ENCODE results near the gene EEPD1.

Gene EEPD1

DNA sequence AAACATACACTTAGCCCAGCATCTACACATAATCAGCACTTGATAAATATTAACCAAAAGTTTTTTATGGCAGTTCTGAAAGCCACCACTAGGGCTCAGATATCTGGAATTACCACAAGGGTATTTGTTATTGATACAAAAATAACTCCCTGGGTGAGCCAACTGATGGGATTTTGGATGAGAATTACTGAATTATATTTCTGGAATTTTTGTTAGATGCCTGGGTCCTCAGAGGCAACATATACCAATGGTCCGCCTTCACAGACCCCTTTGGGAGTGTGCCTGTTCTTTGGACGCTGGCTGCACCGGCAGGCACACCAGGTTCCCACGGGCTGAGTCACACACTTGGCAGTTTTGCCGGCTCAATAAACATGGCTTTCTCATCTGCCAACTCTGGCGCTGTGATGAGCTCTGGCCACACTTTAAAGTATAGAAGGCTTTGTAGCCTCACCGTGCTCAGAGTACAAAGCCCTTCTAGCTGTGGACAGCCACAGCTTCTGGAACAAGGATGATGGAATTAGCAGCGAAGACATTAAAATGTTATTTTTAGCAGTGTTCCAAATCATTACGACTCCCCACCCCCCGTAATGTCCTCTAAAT, 24.5 kb upstream of the EEPD1 start:
- no peak overlapping the region for H3K27ac ChIP-seq (ENCODE audit: low read length)
- no peaks in the 10 kb centered on the region for H3K36me3 ChIP-seq (ENCODE audit: insufficient read depth, low read length)
- no peak overlapping the region for H3K4me2 ChIP-seq (ENCODE audit: insufficient read depth, low read length)
- H3K27me3 ChIP-seq (ENCODE audit: insufficient read depth, low read length, poor library complexity) = no peaks in the 10 kb centered on the region
- H3K9ac ChIP-seq (ENCODE audit: low read depth, low read length) = no peak overlapping the region
- no peaks in the 10 kb centered on the region for H3K4me1 ChIP-seq (ENCODE audit: insufficient read depth, low read length)
- H4K20me1 ChIP-seq (ENCODE audit: insufficient read depth, low read length) = no peaks in the 10 kb centered on the region
- H3K9me3 ChIP-seq (ENCODE audit: insufficient read depth, low read length, severe bottlenecking) = no peaks in the 10 kb centered on the region
- TF ChIP-seq, protein P1, sequence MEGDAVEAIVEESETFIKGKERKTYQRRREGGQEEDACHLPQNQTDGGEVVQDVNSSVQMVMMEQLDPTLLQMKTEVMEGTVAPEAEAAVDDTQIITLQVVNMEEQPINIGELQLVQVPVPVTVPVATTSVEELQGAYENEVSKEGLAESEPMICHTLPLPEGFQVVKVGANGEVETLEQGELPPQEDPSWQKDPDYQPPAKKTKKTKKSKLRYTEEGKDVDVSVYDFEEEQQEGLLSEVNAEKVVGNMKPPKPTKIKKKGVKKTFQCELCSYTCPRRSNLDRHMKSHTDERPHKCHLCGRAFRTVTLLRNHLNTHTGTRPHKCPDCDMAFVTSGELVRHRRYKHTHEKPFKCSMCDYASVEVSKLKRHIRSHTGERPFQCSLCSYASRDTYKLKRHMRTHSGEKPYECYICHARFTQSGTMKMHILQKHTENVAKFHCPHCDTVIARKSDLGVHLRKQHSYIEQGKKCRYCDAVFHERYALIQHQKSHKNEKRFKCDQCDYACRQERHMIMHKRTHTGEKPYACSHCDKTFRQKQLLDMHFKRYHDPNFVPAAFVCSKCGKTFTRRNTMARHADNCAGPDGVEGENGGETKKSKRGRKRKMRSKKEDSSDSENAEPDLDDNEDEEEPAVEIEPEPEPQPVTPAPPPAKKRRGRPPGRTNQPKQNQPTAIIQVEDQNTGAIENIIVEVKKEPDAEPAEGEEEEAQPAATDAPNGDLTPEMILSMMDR (IDR thresholded peaks at IDR 0.05; ENCODE audit: borderline replicate concordance, extremely low read depth, low read length, poor library complexity, severe bottlenecking) = peak; percentile 54
- TF ChIP-seq EZH2 (IDR thresholded peaks at IDR 0.05; ENCODE audit: borderline replicate concordance, low read depth, low read length, severe bottlenecking) = no peak
- no peak for ATAC-seq (ENCODE audit: insufficient read depth, low read depth)
- H2AFZ ChIP-seq (ENCODE audit: low read depth, low read length) = no peak overlapping the region
- no peaks in the 10 kb centered on the region for H3K79me2 ChIP-seq (ENCODE audit: insufficient read depth, low read length)
- no peak overlapping the region for H3K4me3 ChIP-seq (ENCODE audit: low read depth in 1 of 2, low read length in 2 of 2)
- no peak for DNase-seq

DNA sequence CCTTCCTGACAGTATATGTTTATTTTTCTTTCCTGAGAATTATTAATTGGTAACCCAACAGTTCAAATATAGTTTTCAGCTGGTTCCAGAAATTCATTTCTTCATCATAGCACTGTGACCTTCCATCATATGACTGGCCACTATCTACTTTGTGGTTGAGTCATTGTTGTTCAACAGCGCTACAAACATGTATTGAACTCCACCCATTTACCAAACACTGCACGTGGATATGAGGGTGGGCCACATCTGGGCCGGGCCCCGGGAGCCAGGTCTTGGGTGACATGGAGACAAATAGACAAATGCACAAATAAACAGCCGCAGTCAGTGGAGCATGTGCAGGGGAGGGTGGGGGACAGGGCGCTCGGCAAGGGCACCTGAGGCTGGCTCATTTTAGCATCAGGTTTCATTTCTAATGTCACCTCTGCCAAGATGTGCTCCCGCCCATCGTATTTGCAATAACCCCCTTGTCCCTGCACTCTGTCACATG, 24.0 kb upstream of the EEPD1 start:
- no peak overlapping the region for H2AFZ ChIP-seq (ENCODE audit: low read depth, low read length)
- H3K36me3 ChIP-seq (ENCODE audit: insufficient read depth, low read length) = no peaks in the 10 kb centered on the region
- no peak overlapping the region for H3K9ac ChIP-seq (ENCODE audit: low read depth, low read length)
- no peak overlapping the region for H3K4me2 ChIP-seq (ENCODE audit: insufficient read depth, low read length)
- H3K27ac ChIP-seq (ENCODE audit: low read length) = no peak overlapping the region
- ATAC-seq (ENCODE audit: insufficient read depth, low read depth) (no peak), DNase-seq (no peak)
- no peaks in the 10 kb centered on the region for H4K20me1 ChIP-seq (ENCODE audit: insufficient read depth, low read length)
- TF ChIP-seq, protein P1 (IDR thresholded peaks at IDR 0.05; ENCODE audit: borderline replicate concordance, extremely low read depth, low read length, poor library complexity, severe bottlenecking) = no peak
- no peak for TF ChIP-seq EZH2 (IDR thresholded peaks at IDR 0.05; ENCODE audit: borderline replicate concordance, low read depth, low read length, severe bottlenecking)
- no peak overlapping the region for H3K4me3 ChIP-seq (ENCODE audit: low read depth in 1 of 2, low read length in 2 of 2)
- no peaks in the 10 kb centered on the region for H3K27me3 ChIP-seq (ENCODE audit: insufficient read depth, low read length, poor library complexity)
- H3K4me1 ChIP-seq (ENCODE audit: insufficient read depth, low read length) = no peaks in the 10 kb centered on the region
- H3K79me2 ChIP-seq (ENCODE audit: insufficient read depth, low read length) = no peaks in the 10 kb centered on the region
- H3K9me3 ChIP-seq (ENCODE audit: insufficient read depth, low read length, severe bottlenecking) = no peaks in the 10 kb centered on the region

DNA sequence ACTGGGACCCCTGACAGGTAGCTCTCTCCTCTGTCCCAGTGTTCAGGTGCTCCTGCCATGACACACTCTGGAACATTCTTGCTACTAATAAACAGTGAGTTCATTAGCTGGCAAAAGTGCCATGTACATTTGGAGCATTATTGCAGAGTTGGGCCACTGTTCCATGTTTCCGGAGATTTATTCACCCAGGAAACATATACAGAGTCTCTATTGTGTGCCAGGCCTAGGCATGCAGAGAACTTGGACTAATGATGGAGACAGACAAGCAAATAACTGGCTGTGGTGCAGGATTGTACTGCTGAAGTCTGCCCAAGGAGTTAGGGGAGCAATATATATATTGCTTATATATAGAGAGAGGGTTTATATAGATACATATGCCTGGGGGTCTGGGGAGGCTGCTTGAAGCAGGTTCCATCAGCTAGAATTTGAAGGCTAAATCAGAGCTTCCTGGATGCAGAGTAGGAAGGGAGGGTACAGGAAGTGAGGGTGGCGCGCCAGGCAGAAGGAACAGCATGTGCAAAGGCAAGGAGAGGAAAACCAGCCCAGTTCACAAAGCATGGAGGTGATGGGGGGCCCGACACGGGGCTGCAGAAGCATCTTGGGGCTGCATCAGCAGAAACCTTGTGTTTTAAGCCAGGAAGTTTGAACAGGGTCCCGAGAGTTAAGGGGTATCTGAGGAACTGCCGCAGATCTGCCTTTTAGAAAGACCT, 22.7 kb upstream of the EEPD1 start:
- no peaks in the 10 kb centered on the region for H3K27me3 ChIP-seq (ENCODE audit: insufficient read depth, low read length, poor library complexity)
- ATAC-seq (ENCODE audit: insufficient read depth, low read depth) (no peak), DNase-seq (no peak)
- no peaks in the 10 kb centered on the region for H3K9me3 ChIP-seq (ENCODE audit: insufficient read depth, low read length, severe bottlenecking)
- no peaks in the 10 kb centered on the region for H3K79me2 ChIP-seq (ENCODE audit: insufficient read depth, low read length)
- H3K4me3 ChIP-seq (ENCODE audit: low read depth in 1 of 2, low read length in 2 of 2) = no peak overlapping the region
- no peak for TF ChIP-seq EZH2 (IDR thresholded peaks at IDR 0.05; ENCODE audit: borderline replicate concordance, low read depth, low read length, severe bottlenecking)
- TF ChIP-seq, protein P1 (IDR thresholded peaks at IDR 0.05; ENCODE audit: borderline replicate concordance, extremely low read depth, low read length, poor library complexity, severe bottlenecking) = no peak
- H2AFZ ChIP-seq (ENCODE audit: low read depth, low read length) = no peak overlapping the region; the same call in 1 of the 2 replicates
- H3K4me2 ChIP-seq (ENCODE audit: insufficient read depth, low read length) = no peak overlapping the region
- H3K27ac ChIP-seq (ENCODE audit: low read length) = no peak overlapping the region
- no peak overlapping the region for H3K9ac ChIP-seq (ENCODE audit: low read depth, low read length)
- no peaks in the 10 kb centered on the region for H3K36me3 ChIP-seq (ENCODE audit: insufficient read depth, low read length)
- no peaks in the 10 kb centered on the region for H4K20me1 ChIP-seq (ENCODE audit: insufficient read depth, low read length)
- H3K4me1 ChIP-seq (ENCODE audit: insufficient read depth, low read length) = no peaks in the 10 kb centered on the region

Measured in DND-41 (cell line).